ENCODE measurements around the gene PAIP2B.

PAIP2B gene

GRCh38 chr2:71153585-71154224, 73.2 kb downstream of the PAIP2B start:
- DNase-seq (ENCODE audit: low spot score), result no peak

DNA sequence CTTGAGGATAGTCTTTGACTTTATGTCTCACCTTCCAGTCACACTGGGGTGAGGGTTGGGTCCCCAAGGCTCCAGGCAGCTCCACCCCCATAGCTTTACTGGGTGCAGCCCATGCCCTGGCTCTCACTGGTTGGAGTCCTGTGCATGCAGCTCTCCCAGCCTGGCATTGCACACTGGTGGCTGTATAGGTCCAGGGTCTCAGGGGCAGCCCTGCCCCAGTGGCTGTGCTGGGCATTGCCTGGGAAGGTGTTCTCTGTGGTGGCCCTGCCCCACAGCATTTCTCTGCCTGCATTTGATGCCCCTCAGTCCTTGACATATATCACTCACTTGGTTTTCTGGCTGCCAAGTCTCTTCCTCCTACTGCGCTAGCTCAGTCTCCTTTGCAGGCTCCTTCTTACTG, 75.3 kb downstream of the PAIP2B start:
- no peak for DNase-seq (ENCODE audit: low spot score)

DNA sequence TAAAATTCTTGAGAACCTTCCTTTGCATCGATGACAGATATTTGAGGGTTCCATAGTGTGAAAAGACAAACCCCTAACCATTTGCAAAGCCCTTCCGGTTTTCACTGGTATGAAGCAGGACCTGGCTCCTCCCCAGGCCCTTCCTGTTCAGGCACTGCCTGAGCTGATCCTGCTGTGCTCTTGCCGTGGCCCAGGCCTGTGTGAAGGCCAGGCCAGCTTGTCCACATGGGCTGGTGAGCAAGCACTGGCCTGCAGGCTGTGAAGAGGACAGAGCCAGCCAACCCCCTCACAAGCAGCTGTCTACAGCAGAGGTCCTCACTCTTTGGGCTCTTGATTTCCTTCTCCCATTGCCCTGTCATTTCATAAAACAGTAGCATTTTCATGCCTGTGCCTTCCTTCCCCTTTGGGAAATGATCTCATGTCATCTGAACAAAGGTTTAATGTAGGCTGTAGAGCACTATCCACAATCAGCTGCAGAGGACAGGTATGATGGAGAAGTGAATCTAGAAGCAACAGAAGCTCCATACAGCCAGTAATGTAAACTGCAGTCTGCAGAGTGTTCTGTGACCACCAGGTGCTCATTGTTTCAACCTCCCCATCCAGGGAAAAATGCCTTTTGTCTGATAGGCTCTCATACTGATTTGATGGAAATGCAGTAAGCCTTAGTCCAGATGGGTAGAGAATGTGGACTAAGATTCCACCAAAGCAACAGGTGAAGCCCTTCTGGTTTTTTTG, 76.7 kb downstream of the PAIP2B start:
- no peak for DNase-seq (ENCODE audit: low spot score)

DNA sequence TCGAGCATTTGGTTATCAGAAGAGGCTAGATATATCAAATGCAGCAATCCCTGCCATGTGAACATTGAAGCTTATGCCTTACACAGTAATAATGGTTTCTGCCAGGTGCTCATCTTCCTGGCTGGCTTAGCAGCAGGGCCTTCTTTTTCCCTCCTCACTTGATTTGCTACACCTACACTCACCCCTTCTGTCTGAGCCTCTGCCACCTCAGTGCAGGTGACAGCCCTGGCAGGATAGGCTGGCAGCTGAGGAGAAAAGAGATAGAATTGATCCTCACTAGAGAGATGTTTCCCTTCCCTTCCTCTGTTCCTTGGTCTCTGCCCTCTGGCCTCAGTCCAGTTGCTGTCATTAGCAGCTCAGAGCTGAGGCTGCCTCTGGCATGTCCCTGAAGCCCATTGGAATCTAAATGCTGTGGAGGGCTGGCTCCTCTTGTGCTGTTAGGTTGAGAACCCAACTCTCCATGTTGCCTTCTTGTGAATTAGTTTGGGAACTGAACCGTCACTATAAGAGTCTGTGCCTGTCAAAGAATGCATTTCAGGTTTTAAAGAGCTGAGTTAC, 78.3 kb downstream of the PAIP2B start:
- no peak for DNase-seq (ENCODE audit: low spot score)

- DNase-seq (ENCODE audit: low spot score), result no peak
Measured at GRCh38 chr2:71143782-71144181, 83.1 kb downstream of the PAIP2B start.

DNA sequence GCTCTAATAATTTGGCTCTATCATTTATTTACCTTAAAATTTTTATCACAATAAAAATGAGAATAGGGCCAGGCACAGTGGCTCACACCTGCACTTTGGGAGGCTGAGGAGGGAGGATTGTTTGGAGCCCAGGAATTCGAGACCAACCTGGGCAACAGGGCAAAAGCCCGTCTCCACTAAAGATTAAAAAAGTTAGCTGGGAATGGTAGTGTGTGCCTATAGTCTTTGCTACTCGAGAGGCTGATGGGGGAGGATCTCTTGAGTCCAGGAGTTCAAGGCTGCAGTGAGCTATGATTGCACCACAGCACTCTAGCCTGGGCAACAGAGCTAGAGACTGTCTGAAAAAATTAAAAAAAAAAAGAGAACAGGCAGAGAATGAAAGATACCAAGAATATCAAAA, 90.7 kb downstream of the PAIP2B start:
- DNase-seq (ENCODE audit: low spot score), result no peak

DNA sequence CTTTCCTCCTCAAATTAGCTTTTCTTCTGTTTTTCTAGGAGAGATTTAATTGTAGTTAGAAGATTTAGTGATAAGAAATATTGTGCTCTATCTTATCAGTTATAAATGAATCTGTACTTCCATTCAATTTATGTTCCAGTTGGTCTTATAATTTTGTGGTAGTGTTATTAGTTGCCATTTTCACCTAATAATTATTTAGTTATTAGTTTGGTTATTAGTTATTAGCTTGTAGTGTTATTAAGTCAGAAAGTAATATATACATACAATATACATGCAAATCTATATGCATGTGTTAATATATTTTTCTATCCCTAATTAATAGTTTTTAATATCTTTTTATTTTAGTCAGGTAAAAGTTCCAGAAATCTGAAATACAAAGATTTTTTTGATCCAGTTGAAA, 93.3 kb downstream of the PAIP2B start:
- no peak for DNase-seq (ENCODE audit: low spot score)

Data from hepatic stellate cell (primary cell).